HepG2 (cell line): ENCODE data around the gene FAM114A2. TPM values are rescaled to one million over a fixed set of nuclear protein-coding genes. Genes with fewer than 3 reads are reported as not detected.

Source experiments
- ATAC-seq: fragments of 200-7000 bp; cut with Tn5 transposase; 3 replicates; pipeline ENCODE4 v1.9.1; 2020; ENCODE audit warnings: mild to moderate bottlenecking, moderate library complexity
- BruUV-seq: library from RNA; stranded (reverse); fragments of 400-500 nt; replicated peaks from 2 replicates; lab custom pipeline; 2021; lab: Mats Ljungman, UMichigan
- CTCF ChIA-PET: fragments of 300-600 bp; formaldehyde crosslinking; extraction: SDS; loops from one replicate; lab custom pipeline; 2021; ENCODE audit warnings: low total read pairs, inconsistent platforms, low intra/inter-chr PET ratio; lab: Yijun Ruan, JAX
- POLR2A ChIA-PET: fragments of 350-600 bp; sonication (Branson Sonifier 250); formaldehyde crosslinking; loops from one replicate; lab custom pipeline; 2020; ENCODE audit warnings: antibody characterized with exemption, inconsistent platforms; lab: Yijun Ruan, JAX
- DNase-seq: peaks from one replicate; pipeline ENCODE4 v3.0.0-alpha.2; 2015; ENCODE audit warnings: low spot score
- FAIRE-seq: peaks from 3 replicates; lab custom pipeline; 2011; peaks lifted over from hg19 to GRCh38; lab: Jason Lieb, UNC
- H2AFZ ChIP-seq: one replicate; pipeline ENCODE4 v1.6.1; 2011; ENCODE audit warnings: low read length, inconsistent platforms
- H3K27ac ChIP-seq: fragments of 300-600 bp; 3 replicates; pipeline ENCODE4 v1.8.0; 2011; ENCODE audit warnings: mixed run types, mild to moderate bottlenecking, mixed read lengths, low read length, inconsistent platforms; ENCODE audit not compliant: insufficient read depth; ENCODE audit errors: extremely low read length
- H3K27me3 ChIP-seq, 2 experiments: fragments of 200-600 bp in 1 of 2; 2 replicates in 1 of 2; 3 replicates in 1 of 2; pipeline versions ENCODE4 v1.6.0 to v1.8.0; 2011; ENCODE audit warnings: low read length in 2 of 2, mild to moderate bottlenecking in 2 of 2, moderate library complexity in 2 of 2, inconsistent platforms in 1 of 2; ENCODE audit not compliant: insufficient read depth in 2 of 2, control insufficient read depth in 1 of 2
- H3K36me3 ChIP-seq, 2 experiments: fragments of 200-600 bp in 1 of 2; replicated peaks in 1 of 2; 2 replicates in 1 of 2; 3 replicates in 1 of 2; pipeline versions ENCODE4 v1.5.1 to v1.8.0; 2011; ENCODE audit warnings: low read length in 2 of 2, inconsistent platforms in 1 of 2; ENCODE audit not compliant: insufficient read depth in 2 of 2, control insufficient read depth in 1 of 2
- H3K4me1 ChIP-seq: 2 replicates; pipeline ENCODE4 v1.5.1; 2012; ENCODE audit warnings: low read length, inconsistent platforms; ENCODE audit not compliant: insufficient read depth
- H3K4me2 ChIP-seq: 2 replicates; pipeline ENCODE4 v1.6.0; 2011; ENCODE audit warnings: low read depth, low read length, inconsistent platforms
- H3K4me3 ChIP-seq, 3 experiments: fragments of 200-600 bp in 1 of 3; sonication (generic), shearing (Covaris generic) in 1 of 3; replicated peaks in 1 of 3; 2 replicates each; pipeline ENCODE4 v1.5.1; 2011 to 2016; ENCODE audit warnings: low read length in 3 of 3, inconsistent platforms in 2 of 3, low read depth in 2 of 3, mild to moderate bottlenecking in 2 of 3, control low read depth in 1 of 3, mixed read lengths in 1 of 3; ENCODE audit not compliant: insufficient read depth in 1 of 3
- H3K79me2 ChIP-seq: one replicate; pipeline ENCODE4 v1.6.1; 2011; ENCODE audit warnings: low read length, inconsistent platforms; ENCODE audit not compliant: insufficient read depth
- H3K9ac ChIP-seq: 2 replicates; pipeline ENCODE4 v1.6.0; 2011; ENCODE audit warnings: mild to moderate bottlenecking, low read depth, low read length, inconsistent platforms; ENCODE audit not compliant: insufficient read depth
- H3K9me3 ChIP-seq: 2 replicates; pipeline ENCODE4 v1.5.1; 2012; ENCODE audit warnings: mild to moderate bottlenecking, low read length
- H4K20me1 ChIP-seq: 2 replicates; pipeline ENCODE4 v1.6.0; 2011; ENCODE audit warnings: inconsistent platforms, mild to moderate bottlenecking, low read length, moderate library complexity; ENCODE audit not compliant: insufficient read depth
- ELF3 ChIP-seq: IDR thresholded peaks from 2 replicates; pipeline ENCODE4 v1.6.1; 2016; ENCODE audit warnings: missing genetic modification reagents, missing compliant biosample characterization
- FIP1L1 ChIP-seq: fragments of 200-400 bp; formaldehyde crosslinking; IDR thresholded peaks from 2 replicates; pipeline ENCODE4 v1.6.1; 2018; ENCODE audit warnings: low read depth, mild to moderate bottlenecking, low read length, moderate library complexity, borderline replicate concordance; ENCODE audit not compliant: insufficient read depth
- GATAD1 ChIP-seq: IDR thresholded peaks from 2 replicates; pipeline ENCODE4 v1.6.1; 2016; ENCODE audit warnings: missing genetic modification reagents, missing compliant biosample characterization
- JARID2 ChIP-seq: sonication (generic); formaldehyde crosslinking; IDR thresholded peaks from 2 replicates; pipeline ENCODE4 v1.8.1; 2023; ENCODE audit warnings: missing genetic modification reagents, inconsistent platforms; ENCODE audit not compliant: insufficient replicate concordance
- KLF16 ChIP-seq, 2 experiments: sonication (generic) in 1 of 2; formaldehyde crosslinking in 1 of 2; IDR thresholded peaks; 2 replicates each; pipeline versions ENCODE4 v1.6.1 to v1.8.0; 2016 to 2023; ENCODE audit warnings: missing genetic modification reagents in 2 of 2, missing compliant biosample characterization in 1 of 2
- MAFK ChIP-seq, 2 experiments: IDR thresholded peaks in 1 of 2; conservative IDR thresholded peaks in 1 of 2; 2 replicates each; pipeline ENCODE4 v1.6.1; 2011; ENCODE audit warnings: improper control_type of control experiment in 2 of 2, low read length in 2 of 2
- MIER2 ChIP-seq: IDR thresholded peaks from 2 replicates; pipeline ENCODE4 v1.6.1; 2016; ENCODE audit warnings: missing biosample characterization, missing genetic modification reagents
- NFATC3 ChIP-seq: sonication (generic); formaldehyde crosslinking; IDR thresholded peaks from 2 replicates; pipeline ENCODE4 v1.5.1; 2020; ENCODE audit warnings: mild to moderate bottlenecking, missing genetic modification reagents
- SPEN ChIP-seq: sonication (generic); formaldehyde crosslinking; IDR thresholded peaks from 2 replicates; pipeline ENCODE4 v1.5.1; 2020; ENCODE audit warnings: low read depth, mild to moderate bottlenecking, missing genetic modification reagents
- ZEB1 ChIP-seq: IDR thresholded peaks from 2 replicates; pipeline ENCODE4 v1.6.1; 2012; ENCODE audit warnings: mild to moderate bottlenecking, low read depth, inconsistent platforms; ENCODE audit not compliant: insufficient replicate concordance
- ZNF136 ChIP-seq: sonication (generic); formaldehyde crosslinking; IDR thresholded peaks from 2 replicates; pipeline ENCODE4 v1.8.1; 2022; ENCODE audit warnings: low read depth, mild to moderate bottlenecking, moderate library complexity, missing genetic modification reagents
- ZNF616 ChIP-seq: sonication (generic); formaldehyde crosslinking; IDR thresholded peaks from 2 replicates; pipeline ENCODE4 v1.5.0; 2020; ENCODE audit warnings: low read depth, mild to moderate bottlenecking, missing genetic modification reagents
- ZNF747 ChIP-seq: sonication (generic); formaldehyde crosslinking; IDR thresholded peaks from 2 replicates; pipeline ENCODE4 v1.8.1; 2023; ENCODE audit warnings: missing genetic modification reagents, mild to moderate bottlenecking, borderline replicate concordance
- ZNF83 ChIP-seq: sonication (generic); formaldehyde crosslinking; IDR thresholded peaks from 2 replicates; pipeline ENCODE4 v1.4.0; 2020; ENCODE audit warnings: missing genetic modification reagents, mild to moderate bottlenecking, borderline replicate concordance
- WGBS: methylation state at CpG from one replicate; pipeline ENCODE4 v1.1.6; 2017; ENCODE audit warnings: low lambda C conversion rate; 5-methylcytosine and 5-hydroxymethylcytosine counted together
- in situ Hi-C: cut with HindIII; loops from 2 replicates; pipeline ENCODE4 v1.10.0; 2017; ENCODE audit warnings: low pct_unique_long_range_greater_than_20kb; ENCODE audit not compliant: extremely low pct_ligation_motif_present
- intact Hi-C: fragments of 100-400 bp; cut with micrococcal nuclease; formaldehyde crosslinking; loops from one replicate; pipeline ENCODE4 v1.10.0; 2022; ENCODE audit not compliant: unreplicated experiment
- polyA plus RNA-seq, 8 experiments: library from polyadenylated mRNA; depleted of rRNA in 3 of 8; stranded (reverse) in 7 of 8; unstranded in 1 of 8; fragments of >200 nt; fragmentation: Illumina TruSeq in 4 of 8; extraction: Trizol in 4 of 8; gene quantifications; 2 replicates each; pipeline versions ENCODE4 v1.2.1 to v1.2.3, GENCODE V29; 2011 to 2016; ENCODE audit warnings: low read depth in 4 of 8, missing spikeins in 1 of 8, mixed read lengths in 1 of 8; ENCODE audit not compliant: insufficient read depth in 1 of 8
- total RNA-seq, 5 experiments: library from RNA; depleted of rRNA; stranded (reverse); fragments of >200 nt; fragmentation: Illumina TruSeq; extraction: Trizol; gene quantifications; 2 replicates each; pipeline ENCODE4 v1.2.3, GENCODE V29; 2016; ENCODE audit warnings: low read depth in 1 of 5
- TF ChIP-seq, protein P1 (sequence below): sonication (generic); formaldehyde crosslinking; IDR thresholded peaks from 2 replicates; pipeline ENCODE4 v1.4.0; 2020; ENCODE audit warnings: mild to moderate bottlenecking, missing genetic modification reagents

The FAM114A2 gene
- total and polyA plus RNA-seq, 2 of the 13 experiments (the other 11 are each of a cell fraction or from before 2014, with no cell fraction given), result 6.9 to 11.4 TPM

DNA sequence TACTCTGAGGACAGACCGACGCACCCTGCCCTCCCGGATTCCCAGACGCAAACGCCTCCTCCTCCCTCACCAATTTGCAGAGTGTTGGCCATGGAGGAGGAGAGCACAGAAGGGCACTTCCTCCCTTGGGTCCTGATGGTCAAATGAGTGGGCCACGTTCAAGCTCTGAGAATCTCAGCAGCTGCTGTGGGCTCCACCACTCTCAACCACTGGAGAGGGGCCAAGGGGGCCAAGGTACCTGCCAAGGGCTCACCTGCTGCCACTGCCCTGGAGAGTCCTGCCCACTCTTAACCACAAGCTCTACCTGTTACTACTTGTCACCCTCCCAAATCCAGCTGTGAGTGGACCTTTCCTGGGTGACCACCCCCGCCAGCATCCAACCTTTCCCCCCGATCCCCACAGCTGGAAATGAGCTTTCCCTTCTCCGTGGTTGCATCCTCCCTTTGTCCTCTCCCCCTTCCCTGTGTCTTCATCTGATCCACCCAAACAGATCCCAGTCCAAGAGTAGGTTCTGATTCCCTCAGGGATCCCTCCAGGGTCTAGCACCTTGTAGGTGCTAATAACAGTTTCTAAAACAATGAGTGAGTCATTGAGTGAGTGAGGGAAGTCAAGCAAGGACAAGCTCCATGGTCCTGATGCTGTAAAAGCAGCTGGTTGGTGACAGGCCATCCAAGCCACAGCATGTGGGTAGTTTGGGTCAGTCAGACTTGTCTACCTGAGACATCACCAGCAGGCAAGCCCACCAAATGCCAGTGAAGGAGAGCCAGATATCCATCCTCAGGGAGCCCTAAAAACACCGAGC is 69.7 kb downstream of the FAM114A2 start:
- POLR2A ChIA-PET, result no interaction called here

More for the DNA sequence above, 69.7 kb downstream of the FAM114A2 start:
- Histone ChIP-seq H3K4me2 (no peak overlapping the region), H3K27ac (no peak overlapping the region), H3K9ac (no peak overlapping the region), H3K9me3 (no peaks in the 10 kb centered on the region), H3K36me3 (no peaks in the 10 kb centered on the region)
- no peak for DNase-seq
- in situ Hi-C loops, result loop anchor here (5.0 kb wide), 2 partner anchors 472 to 1437 kb away; no protein-coding TSS in a partner anchor
- TF ChIP-seq MAFK (conservative IDR thresholded peaks at IDR 0.05 in 1 of 2, IDR thresholded peaks at IDR 0.05 in 1 of 2; ENCODE audit: low read length in 2 of 2) (no peak), SPEN (CRISPR knock-in tag) (no peak), FIP1L1 (no peak), KLF16 (CRISPR knock-in tag; IDR thresholded peaks at IDR 0.05) (no peak), ZEB1 (no peak), NFATC3 (CRISPR knock-in tag) (no peak), ZNF747 (CRISPR knock-in tag) (no peak), ZNF136 (no peak), JARID2 (CRISPR knock-in tag) (no peak), ELF3 (no peak), GATAD1 (no peak), MIER2 (CRISPR knock-in tag) (no peak), ZNF83 (CRISPR knock-in tag) (no peak), ZNF616 (no peak)
- TF ChIP-seq, protein P1, sequence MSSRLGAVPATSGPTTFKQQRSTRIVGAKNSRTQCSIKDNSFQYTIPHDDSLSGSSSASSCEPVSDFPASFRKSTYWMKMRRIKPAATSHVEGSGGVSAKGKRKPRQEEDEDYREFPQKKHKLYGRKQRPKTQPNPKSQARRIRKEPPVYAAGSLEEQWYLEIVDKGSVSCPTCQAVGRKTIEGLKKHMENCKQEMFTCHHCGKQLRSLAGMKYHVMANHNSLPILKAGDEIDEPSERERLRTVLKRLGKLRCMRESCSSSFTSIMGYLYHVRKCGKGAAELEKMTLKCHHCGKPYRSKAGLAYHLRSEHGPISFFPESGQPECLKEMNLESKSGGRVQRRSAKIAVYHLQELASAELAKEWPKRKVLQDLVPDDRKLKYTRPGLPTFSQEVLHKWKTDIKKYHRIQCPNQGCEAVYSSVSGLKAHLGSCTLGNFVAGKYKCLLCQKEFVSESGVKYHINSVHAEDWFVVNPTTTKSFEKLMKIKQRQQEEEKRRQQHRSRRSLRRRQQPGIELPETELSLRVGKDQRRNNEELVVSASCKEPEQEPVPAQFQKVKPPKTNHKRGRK, result no peak
- TF ChIP-seq, all 625 proteins: peak for 0
- H3K4me1 ChIP-seq, result no peaks in the 10 kb centered on the region
- H3K27me3 ChIP-seq, result peaks cover 0 to 2% of the 10 kb centered on the region in 2 experiments; a peak in 1 of 5 replicates
- H3K79me2 ChIP-seq, result no peaks in the 10 kb centered on the region
- FAIRE-seq (no peak), ATAC-seq (no peak)
- no TSS peak for BruUV-seq
- H3K4me3 ChIP-seq, result no peak overlapping the region
- CTCF ChIA-PET, result no interaction called here
- 22% methylated on average over 9 of the region's 10 CpGs for WGBS
- no peak overlapping the region for H2AFZ ChIP-seq
- intact Hi-C loops, result no loop called here
- H4K20me1 ChIP-seq, result no peaks in the 10 kb centered on the region
